Esophagus muscularis mucosa (tissue), 4 donors: ENCODE measurements around the gene KATNB1. TPM values are rescaled to one million over a fixed set of nuclear protein-coding genes. Genes with fewer than 3 reads are reported as not detected.

Experiments used
- DNase-seq: peaks from one replicate; pipeline ENCODE4 v3.0.0-alpha.2; 2017; ENCODE audit errors: extremely low spot score
- H3K27ac ChIP-seq, 4 donors: fragments of 200-600 bp; sonication (generic); replicated peaks in 1 of 4; 1 replicate in 3 of 4; 2 replicates in 1 of 4; pipeline ENCODE4 v1.5.1; 2016 to 2019; ENCODE audit warnings: mild to moderate bottlenecking in 1 of 4
- H3K27me3 ChIP-seq, 4 donors: fragments of 200-600 bp; sonication (generic); one replicate each; pipeline versions ENCODE4 v1.5.1 to v1.6.0; 2016 to 2019
- H3K36me3 ChIP-seq, 4 donors: fragments of 200-600 bp; sonication (generic); one replicate each; pipeline ENCODE4 v1.5.1; 2016 to 2019
- H3K4me1 ChIP-seq, 4 donors: fragments of 200-600 bp; sonication (generic); one replicate each; pipeline ENCODE4 v1.5.1; 2016 to 2019
- H3K4me3 ChIP-seq, 4 donors: fragments of 200-600 bp; sonication (generic); 1 replicate in 2 of 4; 2 replicates in 2 of 4; pipeline ENCODE4 v1.5.1; 2016 to 2019; ENCODE audit warnings: mild to moderate bottlenecking in 4 of 4, moderate library complexity in 1 of 4
- H3K9me3 ChIP-seq, 4 donors: fragments of 200-600 bp; sonication (generic); 1 replicate in 3 of 4; 2 replicates in 1 of 4; pipeline ENCODE4 v1.5.1; 2016 to 2019
- CTCF ChIP-seq, 3 experiments: fragments of 200-600 bp in 2 of 3; fragments of 450-650 bp in 1 of 3; sonication (generic) in 2 of 3; IDR thresholded peaks; one replicate each; pipeline ENCODE4 v1.5.1; 2017 to 2019; ENCODE audit warnings: antibody characterized with exemption in 3 of 3, mild to moderate bottlenecking in 2 of 3, moderate library complexity in 1 of 3
- EP300 ChIP-seq: sonication (generic); formaldehyde crosslinking; IDR thresholded peaks from one replicate; pipeline ENCODE4 v1.6.1; 2017; ENCODE audit warnings: antibody characterized with exemption
- POLR2A ChIP-seq: fragments of 450-650 bp; IDR thresholded peaks from one replicate; pipeline ENCODE4 v1.6.1; 2017; ENCODE audit warnings: antibody characterized with exemption, moderate library complexity, mild to moderate bottlenecking, low read depth
- POLR2AphosphoS5 ChIP-seq, 2 donors: sonication (generic); formaldehyde crosslinking; IDR thresholded peaks; one replicate each; pipeline ENCODE4 v1.6.1; 2017; ENCODE audit warnings: antibody characterized with exemption in 2 of 2
- WGBS: methylation state at CpG from one replicate; pipeline ENCODE4 v1.1.5; 2018; 5-methylcytosine and 5-hydroxymethylcytosine counted together
- intact Hi-C: fragments of 100-400 bp; cut with DNase I; formaldehyde crosslinking; loops from one replicate; pipeline ENCODE4 v1.15.1; 2023
- total RNA-seq, 4 donors: library from RNA; depleted of rRNA; stranded (reverse); fragments of >200 nt; gene quantifications; one replicate each; pipeline versions ENCODE4 v1.1.0 to v1.2.1, GENCODE V29; 2016

Gene KATNB1
- total RNA-seq, 4 donors from 2014 or later = 10.4 to 16.9 (median 15.3) TPM

GRCh38 chr16:57730771-57731730 is 4.5 kb upstream of the KATNB1 start:
- WGBS = 61% methylated on average over 12 of the region's 13 CpGs
- no peaks in the 10 kb centered on the region for H3K27me3 ChIP-seq
- H3K9me3 ChIP-seq = no peaks in the 10 kb centered on the region
- H3K36me3 ChIP-seq = no peaks in the 10 kb centered on the region
- H3K4me1 ChIP-seq = peaks cover 7 to 14% (median 10%) of the 10 kb centered on the region in 4 donors
- no peak overlapping the region for H3K4me3 ChIP-seq
- no peak overlapping the region for H3K27ac ChIP-seq
- DNase-seq = no peak
- TF ChIP-seq EP300 = no peak
- no peak for TF ChIP-seq POLR2A
- TF ChIP-seq POLR2AphosphoS5 (IDR thresholded peaks at IDR 0.05) = no peak
- TF ChIP-seq CTCF (IDR thresholded peaks at IDR 0.05) = no peak
- intact Hi-C loops = loop anchor here (10.0 kb wide), 2 partner anchors 254 to 394 kb away; partner anchors contain the start of gene CFAP20

GRCh38 chr16:57732037-57732436 is 3.5 kb upstream of the KATNB1 start:
- 60% methylated on average over 2 of the region's 2 CpGs for WGBS
- Histone ChIP-seq H3K27me3 (no peaks in the 10 kb centered on the region), H3K4me1 (peaks cover 17 to 24% (median 20%) of the 10 kb centered on the region in 4 donors), H3K9me3 (no peaks in the 10 kb centered on the region), H3K36me3 (no peaks in the 10 kb centered on the region), H3K27ac (no peak overlapping the region), H3K4me3 (no peak overlapping the region)
- intact Hi-C loops = loop anchor here (10.0 kb wide), 2 partner anchors 253 to 393 kb away; partner anchors contain the start of gene CFAP20
- DNase-seq = no peak
- TF ChIP-seq POLR2A = no peak
- TF ChIP-seq POLR2AphosphoS5 (IDR thresholded peaks at IDR 0.05) = no peak
- TF ChIP-seq EP300 = no peak
- TF ChIP-seq CTCF (IDR thresholded peaks at IDR 0.05) = no peak

- Histone ChIP-seq H3K36me3 (no peaks in the 10 kb centered on the region), H3K9me3 (no peaks in the 10 kb centered on the region), H3K27ac (no peak overlapping the region), H3K27me3 (no peaks in the 10 kb centered on the region), H3K4me3 (no peak overlapping the region), H3K4me1 (peaks cover 18 to 31% (median 25%) of the 10 kb centered on the region in 4 donors)
- WGBS = 75% methylated on average over 2 of the region's 2 CpGs
- intact Hi-C loops = loop anchor here (10.0 kb wide), 2 partner anchors 252 to 392 kb away; partner anchors contain the start of gene CFAP20
- TF ChIP-seq CTCF (IDR thresholded peaks at IDR 0.05) (no peak), POLR2AphosphoS5 (IDR thresholded peaks at IDR 0.05) (no peak), POLR2A (no peak), EP300 (no peak)
- no peak for DNase-seq
These were observed 2.9 kb upstream of the KATNB1 start for GRCh38 chr16:57732714-57733113.

GRCh38 chr16:57734308-57734924 is 1.2 kb upstream of the KATNB1 start:
- peak overlapping the region; percentile 85 to 90 (median 88) for H3K27ac ChIP-seq
- intact Hi-C loops = loop anchor here (10.0 kb wide), 2 partner anchors 250 to 390 kb away; partner anchors contain the start of gene CFAP20
- peaks cover 18 to 40% (median 27%) of the 10 kb centered on the region in 4 donors for H3K4me1 ChIP-seq
- peaks cover 0 to 7% (median 2%) of the 10 kb centered on the region in 4 donors for H3K36me3 ChIP-seq
- peak overlapping the region; percentile 78 to 98 (median 88) for H3K4me3 ChIP-seq
- no peaks in the 10 kb centered on the region for H3K27me3 ChIP-seq
- TF ChIP-seq EP300 (no peak), CTCF (IDR thresholded peaks at IDR 0.05) (no peak), POLR2AphosphoS5 (IDR thresholded peaks at IDR 0.05) (no peak), POLR2A (no peak)
- no peak for DNase-seq
- H3K9me3 ChIP-seq = no peaks in the 10 kb centered on the region
- WGBS = 76% methylated on average over 12 of the region's 20 CpGs
